Panc1 (cell line): Measurements from ENCODE around the gene NKAIN4. TPM values are rescaled to one million over a fixed set of nuclear protein-coding genes. Genes with fewer than 3 reads are reported as not detected.

Experiments used
- ATAC-seq: fragments of 200-7000 bp; cut with Tn5 transposase; 2 replicates; pipeline ENCODE4 v1.9.1; 2020; ENCODE audit warnings: mild to moderate bottlenecking, moderate library complexity
- BruUV-seq: library from RNA; stranded (reverse); fragments of 400-500 nt; replicated peaks from 2 replicates; lab custom pipeline; 2021; lab: Mats Ljungman, UMichigan
- CTCF ChIA-PET: fragments of 300-600 bp; sonication (Branson Sonifier 250); formaldehyde crosslinking; loops from one replicate; lab custom pipeline; 2022; ENCODE audit warnings: antibody characterized with exemption; lab: Charles Lee
- POLR2A ChIA-PET: fragments of 300-600 bp; sonication (Branson Sonifier 250); formaldehyde crosslinking; loops from one replicate; lab custom pipeline; 2022; ENCODE audit warnings: antibody characterized with exemption; lab: Charles Lee
- DNase-seq: peaks from one replicate; pipeline ENCODE4 v3.0.0-alpha.2; 2010; ENCODE audit warnings: low read depth, low spot score
- H3K27ac ChIP-seq: 2 replicates; pipeline ENCODE4 v1.5.1; 2011; ENCODE audit warnings: mild to moderate bottlenecking, low read length, inconsistent platforms
- H3K27me3 ChIP-seq: fragments of 200-500 bp; sonication (Bioruptor generic); 2 replicates; pipeline ENCODE4 v1.6.0; 2014; ENCODE audit warnings: low read length, inconsistent platforms; ENCODE audit not compliant: control insufficient read depth, insufficient read depth
- H3K36me3 ChIP-seq: fragments of 200-500 bp; sonication (Bioruptor generic); 2 replicates; pipeline ENCODE4 v1.5.1; 2014; ENCODE audit warnings: inconsistent platforms, mild to moderate bottlenecking, low read length, moderate library complexity; ENCODE audit not compliant: control insufficient read depth, insufficient read depth
- H3K4me1 ChIP-seq: 2 replicates; pipeline ENCODE4 v1.5.1; 2011; ENCODE audit warnings: inconsistent platforms, mild to moderate bottlenecking, low read length, moderate library complexity; ENCODE audit not compliant: control insufficient read depth, insufficient read depth
- H3K4me3 ChIP-seq, 2 experiments: 2 replicates each; pipeline ENCODE4 v1.5.1; 2011 to 2012; ENCODE audit warnings: low read depth in 2 of 2, low read length in 2 of 2, mild to moderate bottlenecking in 2 of 2, inconsistent platforms in 1 of 2, moderate library complexity in 1 of 2
- H3K9me3 ChIP-seq: fragments of 200-500 bp; sonication (Bioruptor generic); 2 replicates; pipeline ENCODE4 v1.5.1; 2014; ENCODE audit warnings: low read depth, mild to moderate bottlenecking, inconsistent platforms, low read length, moderate library complexity; ENCODE audit not compliant: control insufficient read depth, insufficient read depth
- CTCF ChIP-seq: fragments of 450-650 bp; IDR thresholded peaks from 2 replicates; pipeline ENCODE4 v1.5.1; 2017; ENCODE audit warnings: mild to moderate bottlenecking
- POLR2AphosphoS5 ChIP-seq: IDR thresholded peaks from 2 replicates; pipeline ENCODE4 v1.6.1; 2012; ENCODE audit warnings: mild to moderate bottlenecking, low read depth, low read length, moderate library complexity
- REST ChIP-seq, 2 experiments: IDR thresholded peaks; 2 replicates each; pipeline ENCODE4 v1.6.1; 2011 to 2012; ENCODE audit warnings: low read depth in 2 of 2, control low read depth in 1 of 2, low read length in 1 of 2, mild to moderate bottlenecking in 1 of 2, moderate library complexity in 1 of 2; ENCODE audit not compliant: insufficient read depth in 1 of 2
- SIN3A ChIP-seq: IDR thresholded peaks from 2 replicates; pipeline ENCODE4 v1.6.1; 2012; ENCODE audit warnings: low read depth, mild to moderate bottlenecking, low read length, moderate library complexity, borderline replicate concordance; ENCODE audit not compliant: insufficient read depth
- TCF7L2 ChIP-seq: IDR thresholded peaks from 2 replicates; pipeline ENCODE4 v1.6.1; 2011; ENCODE audit warnings: mild to moderate bottlenecking, low read depth, low read length, inconsistent platforms
- in situ Hi-C: cut with HindIII; loops from 2 replicates; pipeline ENCODE4 v1.10.0; 2016; ENCODE audit warnings: low sequenced_read_pairs, low pct_unique_long_range_greater_than_20kb
- intact Hi-C: fragments of 100-400 bp; cut with micrococcal nuclease; formaldehyde crosslinking; loops from one replicate; pipeline ENCODE4 v1.10.0; 2022; ENCODE audit not compliant: unreplicated experiment
- total RNA-seq: library from RNA; stranded (reverse); gene quantifications from one replicate; pipeline ENCODE4 v1.2.1, GENCODE V29; 2021; ENCODE audit not compliant: unreplicated experiment

The NKAIN4 gene
- total RNA-seq, 1 experiment from 2014 or later, result 5.5 TPM

- intact Hi-C loops, result no loop called here
- ChIA-PET POLR2A (no interaction called here), CTCF (interaction anchor here (0.7 to 1.4 kb wide), 3 partner anchors 20 to 24 kb away, joined by 3 to 5 read pairs (median 3); no protein-coding TSS in a partner anchor)
- TF ChIP-seq REST (IDR thresholded peaks at IDR 0.05; ENCODE audit: insufficient read depth in 1 of 2, low read depth in 2 of 2, low read length in 1 of 2) (no peak), POLR2AphosphoS5 (no peak), TCF7L2 (no peak), CTCF (no peak), SIN3A (no peak)
- Histone ChIP-seq H3K27me3 (no peaks in the 10 kb centered on the region), H3K9me3 (no peaks in the 10 kb centered on the region), H3K27ac (no peak overlapping the region), H3K4me1 (peaks cover 20% of the 10 kb centered on the region), H3K4me3 (no peak overlapping the region), H3K36me3 (no peaks in the 10 kb centered on the region)
- ATAC-seq, result no peak
- in situ Hi-C loops, result no loop called here
- DNase-seq, result no peak
- no TSS peak for BruUV-seq
These were observed 9.8 kb downstream of the NKAIN4 start for GRCh38 chr20:63244468-63244867.

- no peak for TF ChIP-seq TCF7L2
- TF ChIP-seq SIN3A, result no peak
- no peak for TF ChIP-seq REST (IDR thresholded peaks at IDR 0.05; ENCODE audit: insufficient read depth in 1 of 2, low read depth in 2 of 2, low read length in 1 of 2)
- TF ChIP-seq CTCF, result no peak
- TF ChIP-seq POLR2AphosphoS5, result no peak
These were observed 10.5 kb downstream of the NKAIN4 start for GRCh38 chr20:63243604-63244247.

More at GRCh38 chr20:63243604-63244247, 10.5 kb downstream of the NKAIN4 start:
- Histone ChIP-seq H3K27ac (no peak overlapping the region), H3K9me3 (no peaks in the 10 kb centered on the region), H3K27me3 (no peaks in the 10 kb centered on the region), H3K4me3 (no peak overlapping the region), H3K4me1 (peaks cover 13% of the 10 kb centered on the region), H3K36me3 (no peaks in the 10 kb centered on the region)
- POLR2A ChIA-PET, result no interaction called here
- ATAC-seq (no peak), DNase-seq (no peak)
- in situ Hi-C loops (no loop called here), intact Hi-C loops (no loop called here)
- CTCF ChIA-PET, result interaction anchor here (1.2 to 1.4 kb wide), 2 partner anchors 9 to 20 kb away, joined by 4 to 5 read pairs; no protein-coding TSS in a partner anchor
- no TSS peak for BruUV-seq
